SK-N-DZ (cell line): ENCODE measurements around the gene HSH2D.
A peak's percentile ranks its signal among the peaks of the same experiment; 100 is the strongest.

Source experiments
- DNase-seq: peaks from one replicate; pipeline ENCODE4 v3.0.0-alpha.2; 2015; ENCODE audit warnings: low spot score

HSH2D gene

GRCh38 chr19:16193466-16193865 lies 50.0 kb downstream of the HSH2D start:
- no peak for DNase-seq

GRCh38 chr19:16197188-16197621 lies 53.7 kb downstream of the HSH2D start:
- DNase-seq: no peak

GRCh38 chr19:16197622-16198369 lies 54.3 kb downstream of the HSH2D start, which contains the start of gene AP1M1:
Gene AP1M1, plus strand, starts transcription at chr19:16197911. Its CDS starts 116 bp downstream, at chr19:16198027.
- peak; percentile 97 for DNase-seq

GRCh38 chr19:16198370-16198651 lies 54.8 kb downstream of the HSH2D start:
- DNase-seq: no peak

GRCh38 chr19:16199275-16199932 lies 55.9 kb downstream of the HSH2D start:
- DNase-seq: no peak

- DNase-seq: no peak
Measured at GRCh38 chr19:16200038-16201010, 56.8 kb downstream of the HSH2D start.

GRCh38 chr19:16201011-16201391 lies 57.5 kb downstream of the HSH2D start:
- DNase-seq: no peak

GRCh38 chr19:16202320-16203255 lies 59.1 kb downstream of the HSH2D start:
- DNase-seq: no peak

- DNase-seq: no peak
Measured at GRCh38 chr19:16203256-16204004, 59.9 kb downstream of the HSH2D start.

GRCh38 chr19:16204005-16204294 lies 60.5 kb downstream of the HSH2D start:
- DNase-seq: no peak

- DNase-seq: no peak
Measured at GRCh38 chr19:16205205-16206045, 61.9 kb downstream of the HSH2D start.

- no peak for DNase-seq
Measured at GRCh38 chr19:16206046-16206605, 62.6 kb downstream of the HSH2D start.

- DNase-seq: no peak
Measured at GRCh38 chr19:16206637-16207036, 63.2 kb downstream of the HSH2D start.

GRCh38 chr19:16207063-16207462 lies 63.6 kb downstream of the HSH2D start:
- DNase-seq: no peak

GRCh38 chr19:16207490-16208025 lies 64.1 kb downstream of the HSH2D start:
- no peak for DNase-seq
